K562 (cell line): ENCODE data around the gene WDR13. TPM values are rescaled to one million over a fixed set of nuclear protein-coding genes. Genes with fewer than 3 reads are reported as not detected.
A peak's percentile ranks its signal among the peaks of the same experiment; 100 is the strongest.
"Not testable (repeated sequence)": the region's sequence is repeated elsewhere in the genome, so short reads cannot be mapped to it uniquely, and the experiment has no call there.

Source experiments
- ATAC-seq: fragments of 200-7000 bp; cut with Tn5 transposase; 3 replicates; pipeline ENCODE4 v1.9.1; 2020; ENCODE audit warnings: moderate library complexity
- BruUV-seq: library from RNA; stranded (reverse); fragments of 400-500 nt; replicated peaks from 2 replicates; lab custom pipeline; 2021; lab: Mats Ljungman, UMichigan
- CTCF ChIA-PET: fragments of 300-600 bp; formaldehyde crosslinking; extraction: SDS; loops from one replicate; lab custom pipeline; 2021; ENCODE audit warnings: low intra/inter-chr PET ratio; lab: Yijun Ruan, JAX
- POLR2A ChIA-PET: fragments of 300-600, 350-650 bp; sonication (Branson Sonifier 250); formaldehyde crosslinking; extraction: SDS; loops from one replicate; lab custom pipeline; 2021; ENCODE audit warnings: antibody characterized with exemption, inconsistent platforms; lab: Yijun Ruan, JAX
- DNase-seq, 4 experiments: peaks; one replicate each; pipeline versions ENCODE4 v3.0.0 to v3.0.0-alpha.2; 2011 to 2018; ENCODE audit warnings: low spot score in 3 of 4, mixed read lengths in 3 of 4; ENCODE audit errors: extremely low read depth in 1 of 4
- FAIRE-seq: peaks from 2 replicates; lab custom pipeline; 2011; peaks lifted over from hg19 to GRCh38; lab: Jason Lieb, UNC
- H2AFZ ChIP-seq: 2 replicates; pipeline ENCODE4 v1.6.0; 2011; ENCODE audit warnings: low read depth, low read length, control low read depth, inconsistent platforms
- H3K27ac ChIP-seq: fragments of 200-600 bp; 3 replicates; pipeline ENCODE4 v1.8.0; 2011; ENCODE audit warnings: low read depth, mild to moderate bottlenecking, control low read depth, inconsistent platforms, low read length, moderate library complexity, mixed read lengths; ENCODE audit errors: extremely low read depth
- H3K27me3 ChIP-seq, 2 experiments: fragments of 300-600 bp in 1 of 2; 2 replicates in 1 of 2; 3 replicates in 1 of 2; pipeline versions ENCODE4 v1.6.0 to v1.8.0; 2011; ENCODE audit warnings: inconsistent platforms in 2 of 2, low read length in 2 of 2, mild to moderate bottlenecking in 1 of 2, mixed read lengths in 1 of 2, moderate library complexity in 1 of 2; ENCODE audit not compliant: control insufficient read depth in 2 of 2, insufficient read depth in 2 of 2
- H3K36me3 ChIP-seq: fragments of 300-600 bp; 3 replicates; pipeline ENCODE4 v1.8.0; 2011; ENCODE audit warnings: mild to moderate bottlenecking, low read length, inconsistent platforms; ENCODE audit not compliant: control insufficient read depth, insufficient read depth
- H3K4me1 ChIP-seq, 2 experiments: fragments of 200-600 bp in 1 of 2; replicated peaks in 1 of 2; 2 replicates in 1 of 2; 3 replicates in 1 of 2; pipeline versions ENCODE4 v1.5.1 to v1.8.0; 2011; ENCODE audit warnings: inconsistent platforms in 2 of 2, low read length in 2 of 2, mild to moderate bottlenecking in 1 of 2, mixed read lengths in 1 of 2, moderate library complexity in 1 of 2; ENCODE audit not compliant: control insufficient read depth in 2 of 2, insufficient read depth in 2 of 2
- H3K4me2 ChIP-seq: 2 replicates; pipeline ENCODE4 v1.6.1; 2011; ENCODE audit warnings: low read length, control low read depth, inconsistent platforms, mixed read lengths; ENCODE audit not compliant: insufficient read depth
- H3K4me3 ChIP-seq: fragments of 200-600 bp; sonication (generic), shearing (Covaris generic); 2 replicates; pipeline ENCODE4 v1.5.1; 2016; ENCODE audit warnings: control low read depth, inconsistent platforms
- H3K79me2 ChIP-seq: fragments of 200-600 bp; 3 replicates; pipeline ENCODE4 v1.8.0; 2011; ENCODE audit warnings: low read length, inconsistent platforms; ENCODE audit not compliant: control insufficient read depth, insufficient read depth
- H3K9ac ChIP-seq, 2 experiments: 2 replicates each; pipeline versions ENCODE4 v1.6.0 to v1.6.1; 2011; ENCODE audit warnings: low read depth in 2 of 2, low read length in 2 of 2, control low read depth in 1 of 2, inconsistent platforms in 1 of 2, mild to moderate bottlenecking in 1 of 2, mixed read lengths in 1 of 2; ENCODE audit not compliant: insufficient read depth in 1 of 2
- H3K9me1 ChIP-seq: one replicate; pipeline ENCODE4 v1.6.0; 2011; ENCODE audit warnings: inconsistent platforms, mild to moderate bottlenecking, low read length, moderate library complexity; ENCODE audit not compliant: control insufficient read depth, insufficient read depth
- H3K9me3 ChIP-seq: replicated peaks from 2 replicates; pipeline ENCODE4 v1.5.1; 2011; ENCODE audit warnings: low read depth, low read length, inconsistent platforms; ENCODE audit not compliant: control insufficient read depth, insufficient read depth
- H4K20me1 ChIP-seq: replicated peaks from 2 replicates; pipeline ENCODE4 v1.6.1; 2011; ENCODE audit warnings: low read length, inconsistent platforms, mixed read lengths; ENCODE audit not compliant: control insufficient read depth, insufficient read depth
- ADNP ChIP-seq: fragments of 200-800 bp; sonication (Bioruptor generic); IDR thresholded peaks from 2 replicates; pipeline ENCODE4 v1.6.1; 2016; ENCODE audit warnings: missing genetic modification characterization, missing compliant biosample characterization
- ARID1B ChIP-seq: fragments of 450-650 bp; IDR thresholded peaks from 2 replicates; pipeline ENCODE4 v1.6.1; 2016; ENCODE audit warnings: antibody characterized with exemption, mild to moderate bottlenecking, inconsistent platforms
- ATF3 ChIP-seq, 2 experiments: fragments of 450-650 bp in 1 of 2; sonication (generic) in 1 of 2; formaldehyde crosslinking in 1 of 2; IDR thresholded peaks in 1 of 2; conservative IDR thresholded peaks in 1 of 2; 2 replicates each; pipeline versions ENCODE4 v1.6.1 to v1.8.1; 2016 to 2023; ENCODE audit warnings: mild to moderate bottlenecking in 2 of 2, moderate library complexity in 2 of 2, inconsistent platforms in 1 of 2, missing genetic modification reagents in 1 of 2
- C11orf30 ChIP-seq: fragments of 450-650 bp; IDR thresholded peaks from 2 replicates; pipeline ENCODE4 v1.6.1; 2016; ENCODE audit warnings: low read depth, mild to moderate bottlenecking
- CBFA2T2 ChIP-seq: fragments of 450-650 bp; conservative IDR thresholded peaks from 2 replicates; pipeline ENCODE4 v1.6.1; 2017; ENCODE audit warnings: mild to moderate bottlenecking
- CBFA2T3 ChIP-seq: fragments of 450-650 bp; IDR thresholded peaks from 2 replicates; pipeline ENCODE4 v1.6.1; 2017
- DPF2 ChIP-seq: fragments of 450-650 bp; IDR thresholded peaks from 2 replicates; pipeline ENCODE4 v1.6.1; 2016
- HDAC1 ChIP-seq, 2 experiments: fragments of 450-650 bp; IDR thresholded peaks; 2 replicates each; pipeline ENCODE4 v1.6.1; 2016 to 2017; ENCODE audit warnings: inconsistent platforms in 1 of 2, mild to moderate bottlenecking in 1 of 2, moderate library complexity in 1 of 2
- HDAC2 ChIP-seq: fragments of 450-650 bp; IDR thresholded peaks from 2 replicates; pipeline ENCODE4 v1.6.1; 2016; ENCODE audit warnings: mild to moderate bottlenecking
- KDM1A ChIP-seq, 2 experiments: fragments of 450-650 bp; IDR thresholded peaks; 2 replicates each; pipeline ENCODE4 v1.6.1; 2016; ENCODE audit warnings: mild to moderate bottlenecking in 2 of 2
- MAFG ChIP-seq: fragments of 450-650 bp; conservative IDR thresholded peaks from 2 replicates; pipeline ENCODE4 v1.6.1; 2016; ENCODE audit warnings: missing genetic modification characterization, missing compliant biosample characterization
- MNT ChIP-seq, 2 experiments: fragments of 450-650 bp; conservative IDR thresholded peaks; 2 replicates each; pipeline ENCODE4 v1.6.1; 2017; ENCODE audit warnings: mild to moderate bottlenecking in 2 of 2, moderate library complexity in 2 of 2
- NCOR1 ChIP-seq: fragments of 450-650 bp; IDR thresholded peaks from 2 replicates; pipeline ENCODE4 v1.6.1; 2016; ENCODE audit warnings: mild to moderate bottlenecking, moderate library complexity
- NFE2 ChIP-seq: IDR thresholded peaks from 2 replicates; pipeline ENCODE4 v1.6.1; 2014; ENCODE audit warnings: antibody characterized with exemption, low read depth
- RBM15 ChIP-seq: fragments of 200-400 bp; formaldehyde crosslinking; IDR thresholded peaks from 2 replicates; pipeline ENCODE4 v1.6.1; 2018; ENCODE audit warnings: mild to moderate bottlenecking, low read length, moderate library complexity; ENCODE audit not compliant: insufficient read depth
- RCOR1 ChIP-seq, 2 experiments: IDR thresholded peaks; 2 replicates each; pipeline ENCODE4 v1.6.1; 2012; ENCODE audit warnings: low read depth in 2 of 2, low read length in 2 of 2, borderline replicate concordance in 1 of 2, improper control_type of control experiment in 1 of 2
- SMARCA4 ChIP-seq: fragments of 450-650 bp; IDR thresholded peaks from 2 replicates; pipeline ENCODE4 v1.6.1; 2016
- SOX6 ChIP-seq: fragments of 450-650 bp; IDR thresholded peaks from 2 replicates; pipeline ENCODE4 v1.6.1; 2014; ENCODE audit warnings: mild to moderate bottlenecking
- TAL1 ChIP-seq: fragments of 450-650 bp; IDR thresholded peaks from 2 replicates; pipeline ENCODE4 v1.6.1; 2016; ENCODE audit warnings: mild to moderate bottlenecking
- ZNF316 ChIP-seq: fragments of 450-650 bp; IDR thresholded peaks from 2 replicates; pipeline ENCODE4 v1.6.1; 2016
- WGBS: fragments of 100-300 bp; shearing (Covaris generic); methylation state at CpG from one replicate; pipeline ENCODE4 v1.1.6; 2016; ENCODE audit warnings: low coverage, mixed read lengths; ENCODE audit not compliant: insufficient coverage; ENCODE audit errors: missing lambda C conversion rate; 5-methylcytosine and 5-hydroxymethylcytosine counted together
- in situ Hi-C: fragments of 300-500 bp; cut with MboI; formaldehyde crosslinking; loops from 4 replicates; pipeline ENCODE4 v1.15.0; 2018; ENCODE audit warnings: inconsistent platforms, mixed read lengths
- intact Hi-C: fragments of 100-400 bp; cut with micrococcal nuclease; formaldehyde crosslinking; loops from 2 replicates; pipeline ENCODE4 v1.14.2; 2022
- polyA plus RNA-seq, 8 experiments: library from polyadenylated mRNA; depleted of rRNA in 4 of 8; stranded (reverse) in 5 of 8; unstranded in 3 of 8; fragments of >200 nt; fragmentation: Nextera tagmentation in 2 of 8; fragmentation: Illumina TruSeq in 1 of 8; extraction: Ambion mirVana in 2 of 8; extraction: Trizol in 1 of 8; gene quantifications; 2 replicates each; pipeline versions ENCODE4 v1.2.1 to v1.2.3, GENCODE V29; 2011 to 2014; ENCODE audit warnings: inconsistent platforms in 1 of 8, missing spikeins in 1 of 8
- total RNA-seq, 7 experiments: library from RNA; depleted of rRNA in 6 of 7; stranded (reverse); fragments of >200 nt in 6 of 7; fragmentation: Illumina TruSeq in 2 of 7; extraction: Trizol in 2 of 7; gene quantifications; 2 replicates each; pipeline versions ENCODE4 v1.2.1 to v1.2.3, GENCODE V29; 2011 to 2021; ENCODE audit warnings: low replicate concordance in 1 of 7

Gene WDR13
- total and polyA plus RNA-seq, 9 of the 15 experiments (the other 6 are each of a cell fraction or from before 2014, with no cell fraction given), result 7.4 to 70.5 (median 31.4) TPM

DNA sequence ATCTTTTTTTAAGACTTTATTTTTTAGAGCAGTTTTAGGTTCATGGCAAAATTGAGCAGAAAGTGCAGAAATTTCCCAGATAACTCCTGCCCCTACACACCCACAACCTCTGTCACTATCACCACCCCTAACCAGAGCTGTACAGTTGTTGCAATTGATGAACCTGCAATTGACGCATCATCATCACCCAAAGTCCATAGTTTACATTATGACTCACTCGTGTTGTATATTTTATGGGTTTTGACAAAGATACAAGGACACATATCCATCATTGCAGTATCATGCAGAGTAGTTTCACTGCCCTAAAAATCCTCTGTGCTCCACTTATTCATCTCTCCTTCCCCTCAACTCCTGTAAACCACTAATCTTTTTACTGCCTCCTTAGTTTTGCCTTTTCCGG, 51.8 kb downstream of the WDR13 start (continued):
- no peak for TF ChIP-seq RBM15

GRCh38 chrX:48652055-48652579, 54.8 kb downstream of the WDR13 start:
- H4K20me1 ChIP-seq; H3K4me1 ChIP-seq; DNase-seq; H2AFZ ChIP-seq; H3K4me2 ChIP-seq; in situ Hi-C loops; H3K9me3 ChIP-seq; BruUV-seq; H3K27me3 ChIP-seq; H3K9ac ChIP-seq; H3K27ac ChIP-seq; intact Hi-C loops; H3K36me3 ChIP-seq; H3K79me2 ChIP-seq; H3K4me3 ChIP-seq; H3K9me1 ChIP-seq; CTCF ChIA-PET; TF ChIP-seq ATF3 (CRISPR knock-in tag; conservative IDR thresholded peaks at IDR 0.05): not testable (repeated sequence)
- POLR2A ChIA-PET, result interaction anchor here (0.6 kb wide), 1 partner anchor 20 kb away, joined by 3 read pairs; no protein-coding TSS in a partner anchor
- ATAC-seq (peak; percentile 31; the same call in 1 of the 3 replicates), FAIRE-seq (peak; percentile 23)
- 0% methylated on average over 4 of the region's 5 CpGs for WGBS
- TF ChIP-seq CBFA2T3 (peak; percentile 81), DPF2 (peak; percentile 44; the same call in 1 of the 2 replicates), ARID1B (peak; percentile 65), NCOR1 (0 out of 2 replicates have a peak, but pooled peaks have one; percentile 11), C11orf30 (peak; percentile 43; the same call in 1 of the 2 replicates), NFE2 (peak; percentile 62), CBFA2T2 (peak; percentile 54), TAL1 (peak; percentile 52; the same call in 1 of the 2 replicates), KDM1A (IDR thresholded peaks at IDR 0.05) (peak; percentile 98), MNT (conservative IDR thresholded peaks at IDR 0.05) (peak in 1 of 2 experiments; percentile 45; a peak in 2 of 4 replicates), HDAC1 (IDR thresholded peaks at IDR 0.05) (peak in 1 of 2 experiments; percentile 95; a peak in 2 of 4 replicates), MAFG (peak; percentile 44), RCOR1 (IDR thresholded peaks at IDR 0.05; ENCODE audit: borderline replicate concordance in 1 of 2, low read depth in 2 of 2, low read length in 2 of 2) (peak in 1 of 2 experiments; percentile 74; a peak in 2 of 4 replicates), ATF3 (IDR thresholded peaks at IDR 0.05) (peak; percentile 11; the same call in 1 of the 2 replicates), ZNF316 (0 out of 2 replicates have a peak, but pooled peaks have one; percentile 27), SMARCA4 (peak; percentile 26; the same call in 1 of the 2 replicates), SOX6 (peak; percentile 57), HDAC2 (peak; percentile 96), ADNP (tag) (0 out of 2 replicates have a peak, but pooled peaks have one; percentile 43)
- TF ChIP-seq, all 486 proteins: peak for 19; not testable (repeated sequence) for 467
